Hematopoietic multipotent progenitor cell treated with erythropoietin and hydrocortisone succinate and interleukin-3 and kit ligand, for 15 days (in vitro differentiated cells): Measurements from ENCODE around the gene RAB9B.

Source experiments
- DNase-seq: peaks from one replicate; pipeline ENCODE4 v3.0.0-alpha.2; 2015; ENCODE audit warnings: low spot score

The RAB9B gene

DNA sequence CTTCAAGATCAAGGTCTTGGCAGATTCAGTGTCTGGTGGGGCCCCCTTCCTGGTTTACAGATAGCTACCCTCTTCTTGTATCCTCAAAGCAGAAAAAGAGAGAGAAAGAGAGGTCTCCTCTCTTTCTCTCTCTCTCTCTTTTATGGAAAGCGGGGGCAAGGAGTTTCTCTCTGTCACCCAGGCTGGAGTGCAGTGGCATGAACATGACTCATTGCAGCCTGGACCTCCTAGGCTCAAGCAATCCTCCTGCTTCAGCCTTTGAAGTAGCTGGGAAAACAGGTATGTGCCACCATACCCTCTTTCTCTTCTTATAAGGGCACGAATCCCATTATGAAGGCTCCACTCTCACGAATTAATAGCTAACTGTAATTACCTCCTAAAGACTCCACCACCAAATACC lies 20.2 kb downstream of the RAB9B start:
- no peak for DNase-seq

DNA sequence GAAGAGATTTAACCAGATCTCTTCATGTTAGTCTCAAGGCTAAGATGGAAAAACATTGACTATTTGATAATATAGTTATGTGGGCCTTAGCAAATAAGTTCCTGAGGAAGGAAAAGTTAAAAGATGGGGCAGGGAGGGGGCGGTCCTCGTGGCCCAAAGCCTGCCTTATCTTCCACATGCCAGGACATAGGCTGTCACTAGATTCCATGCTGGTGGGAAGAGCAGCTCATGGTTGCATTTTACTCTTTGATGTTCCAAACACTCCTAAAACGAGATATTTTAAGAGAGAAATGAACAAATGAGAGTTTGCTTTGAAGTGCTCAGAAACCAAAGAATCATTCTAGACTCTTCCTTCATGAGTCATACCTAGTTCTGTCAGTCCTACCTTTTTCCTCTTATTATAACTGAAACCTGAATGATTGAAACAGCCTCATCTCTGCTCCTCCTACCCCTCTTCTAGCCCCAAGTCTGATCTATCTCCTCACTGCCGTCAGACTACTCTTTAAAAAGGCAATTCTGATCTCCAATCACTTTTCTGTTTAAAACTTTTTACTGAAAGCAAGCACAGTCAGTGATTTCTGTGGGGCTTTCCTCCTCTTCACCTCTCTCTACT lies 25.1 kb downstream of the RAB9B start:
- no peak for DNase-seq

DNA sequence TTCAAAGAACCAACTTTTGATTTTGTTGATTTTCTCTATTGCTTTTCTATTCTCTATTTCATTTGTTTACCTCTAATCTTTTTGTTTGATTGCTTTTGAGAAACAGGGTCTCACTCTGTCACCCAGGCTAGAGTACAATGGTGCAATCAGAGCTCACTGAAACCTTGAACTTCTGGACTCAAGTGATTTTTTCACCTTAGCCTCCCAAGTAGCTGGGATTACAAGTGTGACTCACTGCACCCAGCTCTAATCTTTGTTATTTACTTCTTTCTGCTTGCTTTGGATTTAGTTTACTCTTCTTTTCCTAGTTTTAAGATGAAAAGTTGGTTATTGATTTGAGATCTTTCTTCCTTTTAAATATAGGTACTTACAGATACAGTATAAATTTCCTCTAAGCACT lies 26.2 kb downstream of the RAB9B start:
- no peak for DNase-seq

DNA sequence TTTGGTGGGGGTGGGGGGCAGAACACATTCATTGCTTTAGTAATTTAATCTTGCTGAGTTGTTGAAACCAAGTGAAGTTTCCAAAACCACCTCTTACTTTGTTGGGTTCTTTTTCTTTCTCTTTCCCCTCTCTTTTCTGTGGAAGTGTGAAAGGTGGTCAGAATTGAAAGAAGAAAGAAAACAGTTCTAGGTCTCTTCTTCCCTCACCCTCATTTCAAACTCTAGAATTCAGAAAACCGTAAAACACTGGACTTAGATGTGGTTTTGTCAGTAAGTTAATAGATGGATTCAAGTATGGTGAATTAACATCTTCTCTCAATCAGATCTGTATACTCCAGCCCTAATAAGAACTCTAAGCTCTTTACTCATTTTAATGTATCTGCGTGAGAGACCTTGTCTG lies 31.7 kb downstream of the RAB9B start:
- no peak for DNase-seq

DNA sequence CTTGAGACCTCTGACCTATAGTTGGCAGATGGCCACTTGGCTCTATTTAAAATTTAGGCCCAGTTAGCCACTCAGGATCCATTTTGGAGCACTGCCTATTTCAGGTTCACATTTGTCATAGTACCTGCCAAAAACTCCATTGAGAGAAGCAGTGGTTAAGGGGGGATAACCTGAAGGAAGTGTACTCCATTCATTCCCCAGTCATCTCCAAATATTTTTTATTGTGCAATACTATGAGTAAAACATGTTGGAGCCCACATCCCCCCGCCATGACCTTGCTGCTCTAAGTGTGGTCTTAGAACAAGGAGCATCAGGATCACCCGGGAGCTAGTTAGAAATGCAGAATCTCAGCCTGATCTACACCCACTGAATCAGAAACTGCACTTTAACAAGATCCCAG lies 34.4 kb downstream of the RAB9B start:
- no peak for DNase-seq

DNA sequence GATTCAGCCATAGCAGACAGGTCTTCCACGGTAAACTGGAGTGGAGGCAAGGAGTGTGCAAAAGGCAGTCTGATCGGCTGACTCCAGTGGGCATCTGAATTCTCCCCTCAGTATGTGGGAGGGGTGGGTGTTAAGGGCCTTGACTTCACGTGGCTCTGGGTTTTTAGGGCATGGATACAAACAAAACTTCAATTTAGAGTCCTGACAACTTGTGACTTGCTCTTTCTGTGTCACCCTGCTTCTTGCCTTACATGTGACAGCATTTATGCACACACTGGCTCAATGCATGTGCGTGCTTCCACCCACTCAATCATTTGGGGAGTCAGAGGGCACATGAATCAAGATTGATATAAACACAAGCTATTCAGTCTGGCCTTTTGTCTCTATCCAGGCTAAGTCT lies 37.9 kb downstream of the RAB9B start:
- no peak for DNase-seq

DNA sequence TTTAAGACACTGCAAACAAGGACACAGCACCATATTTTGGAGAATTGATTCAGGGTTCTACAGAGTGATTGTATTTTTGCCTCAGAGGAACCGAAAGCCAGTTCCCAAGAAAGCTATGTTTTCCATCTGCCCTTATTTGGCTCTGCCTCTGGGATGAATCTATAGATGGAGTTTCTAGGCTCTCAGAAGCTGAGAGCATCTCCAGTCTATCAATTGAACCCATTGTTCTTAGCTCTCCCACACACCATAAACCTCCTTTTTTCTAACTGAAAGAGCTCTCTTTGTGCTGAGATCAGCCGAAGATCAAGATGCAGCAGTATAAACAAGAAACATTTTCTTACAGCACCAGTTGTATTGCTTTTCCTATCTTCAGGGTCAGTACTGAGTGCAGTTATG lies 38.5 kb downstream of the RAB9B start:
- DNase-seq = no peak

DNA sequence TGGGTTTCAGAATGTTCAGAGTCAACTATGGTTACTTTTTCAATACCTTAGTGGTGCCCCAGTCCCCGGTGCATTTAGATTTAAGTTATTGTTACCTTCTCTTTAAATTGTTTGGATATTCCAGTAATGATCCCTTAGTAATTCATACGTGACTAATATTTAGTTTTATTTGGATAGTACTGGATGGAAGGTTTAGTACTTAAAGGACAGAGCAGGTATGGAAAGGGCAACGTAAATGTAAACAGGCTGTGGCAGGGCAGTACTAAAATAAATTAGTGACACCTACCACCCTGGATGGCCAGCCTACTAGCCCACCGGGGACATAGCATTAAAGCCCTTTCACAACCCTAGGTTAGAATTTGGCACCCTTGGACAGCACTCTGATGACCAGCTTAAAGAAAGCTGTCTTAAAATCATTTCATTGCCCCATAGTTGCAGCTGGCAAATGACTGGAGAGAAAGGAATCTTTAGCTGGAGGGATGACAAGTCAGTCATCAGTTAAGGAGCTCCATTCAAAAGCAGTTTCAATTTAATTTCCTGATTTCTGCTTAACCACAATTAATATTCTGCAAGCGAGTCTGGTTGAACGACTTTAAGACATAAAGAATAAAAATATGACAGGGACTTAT lies 39.0 kb downstream of the RAB9B start:
- DNase-seq = no peak

DNA sequence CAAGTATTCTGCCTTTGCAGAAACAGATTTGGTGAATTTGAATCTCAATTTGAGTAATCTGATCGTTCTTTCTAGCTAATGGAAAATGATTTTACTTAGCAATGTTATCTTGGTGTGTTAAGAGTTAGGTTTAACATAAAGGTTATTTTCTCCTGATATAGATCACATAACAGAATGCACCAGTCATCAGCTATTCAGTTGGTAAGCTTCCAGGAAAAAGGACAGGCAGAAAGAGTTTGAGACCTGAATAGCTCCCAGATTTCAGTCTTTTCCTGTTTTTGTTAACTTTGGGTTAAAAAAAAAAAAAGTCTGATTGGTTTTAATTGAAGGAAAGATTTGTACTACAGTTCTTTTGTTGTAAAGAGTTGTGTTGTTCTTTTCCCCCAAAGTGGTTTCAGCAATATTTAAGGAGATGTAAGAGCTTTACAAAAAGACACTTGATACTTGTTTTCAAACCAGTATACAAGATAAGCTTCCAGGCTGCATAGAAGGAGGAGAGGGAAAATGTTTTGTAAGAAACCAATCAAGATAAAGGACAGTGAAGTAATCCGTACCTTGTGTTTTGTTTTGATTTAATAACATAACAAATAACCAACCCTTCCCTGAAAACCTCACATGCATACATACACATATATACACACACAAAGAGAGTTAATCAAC lies 40.1 kb downstream of the RAB9B start:
- DNase-seq = no peak

DNA sequence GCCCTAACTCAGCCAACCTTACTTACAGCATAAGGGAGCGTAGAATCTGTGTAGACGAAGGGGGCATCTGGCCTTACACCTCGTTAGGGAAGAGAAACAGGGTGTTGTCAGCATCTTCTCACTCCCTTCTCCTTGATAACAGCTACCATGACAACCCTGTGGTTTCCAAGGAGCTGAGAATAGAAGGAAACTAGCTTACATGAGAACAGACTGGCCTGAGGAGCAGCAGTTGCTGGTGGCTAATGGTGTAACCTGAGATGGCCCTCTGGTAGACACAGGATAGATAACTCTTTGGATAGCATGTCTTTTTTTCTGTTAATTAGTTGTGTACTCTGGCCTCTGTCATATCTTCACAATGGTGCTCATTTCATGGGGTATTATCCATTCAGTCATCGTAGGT lies 40.8 kb downstream of the RAB9B start:
- no peak for DNase-seq

DNA sequence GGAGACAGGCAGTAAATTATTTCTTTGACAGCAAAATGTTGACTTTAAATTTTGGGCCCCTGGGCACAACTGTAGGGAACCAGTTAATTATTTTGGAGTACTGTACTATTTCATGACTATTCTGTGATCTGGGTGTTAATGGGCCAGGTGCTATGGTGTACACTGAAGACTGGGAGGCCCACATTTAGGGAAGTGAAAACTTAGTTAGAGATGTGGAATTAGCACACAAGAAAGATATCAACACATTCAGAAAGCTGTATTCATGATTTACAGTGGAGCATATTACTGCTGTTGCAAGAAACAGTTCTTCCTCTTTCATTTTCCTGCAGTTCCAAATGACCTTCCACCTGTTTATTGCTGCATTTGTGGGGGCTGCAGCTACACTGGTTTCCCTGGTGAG lies 43.1 kb downstream of the RAB9B start:
- DNase-seq = no peak

DNA sequence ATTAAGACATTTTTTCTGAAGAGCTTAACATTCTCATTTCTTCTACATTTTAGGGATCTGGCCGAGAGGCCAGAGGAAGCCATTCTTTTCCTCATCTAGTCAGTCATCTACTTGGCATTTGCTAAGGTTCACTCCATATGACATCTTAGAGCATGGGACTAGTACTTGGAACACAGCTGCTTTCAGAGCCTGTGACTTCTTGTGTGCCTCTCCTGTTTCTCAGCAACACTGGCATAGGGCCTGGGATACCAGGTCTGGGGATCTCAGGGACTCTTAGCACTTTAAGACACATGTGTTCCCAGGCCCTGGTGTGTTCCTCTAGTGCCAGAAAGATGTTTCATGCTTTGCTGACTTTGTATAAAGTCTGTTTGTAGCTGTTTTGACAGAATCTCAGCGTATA lies 48.1 kb downstream of the RAB9B start:
- DNase-seq = no peak

DNA sequence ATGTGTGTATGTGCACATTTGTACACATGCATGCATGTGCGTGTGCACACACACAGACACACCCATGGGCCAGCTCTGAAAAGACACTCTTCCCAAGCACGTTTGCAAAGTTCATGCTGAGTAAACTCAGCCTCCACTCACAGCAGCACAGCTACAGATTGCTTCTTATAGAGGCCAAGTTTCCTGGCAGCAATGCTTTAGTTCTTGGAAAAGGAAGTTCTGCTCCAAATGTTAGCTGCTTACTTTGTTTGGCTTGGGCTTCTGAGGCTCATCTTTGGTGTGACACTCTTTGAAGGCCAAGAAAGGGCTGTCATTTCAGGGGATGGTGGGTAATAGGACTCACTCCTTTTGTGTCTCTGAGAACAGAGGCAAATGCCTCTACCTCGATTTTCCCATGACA lies 48.9 kb downstream of the RAB9B start:
- DNase-seq = no peak

DNA sequence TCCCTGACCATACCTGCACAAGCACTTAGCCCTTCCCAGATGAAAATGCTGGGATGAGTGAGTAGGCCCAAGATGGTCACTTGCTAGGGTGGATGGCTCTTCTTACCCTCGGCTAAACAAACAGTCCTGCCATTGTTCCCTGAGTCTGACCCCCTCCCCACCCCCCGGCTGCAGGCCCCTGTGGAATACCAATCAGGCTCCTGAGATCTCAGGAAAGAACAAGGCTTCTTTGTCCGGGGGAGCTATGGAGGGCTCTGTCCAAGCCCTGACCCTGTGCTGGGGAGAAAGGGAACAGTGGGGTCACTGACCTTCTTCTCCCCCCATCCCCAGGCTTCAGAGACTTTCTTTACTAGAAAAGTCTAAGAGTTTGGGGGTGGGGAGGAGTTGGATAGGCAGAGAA lies 49.4 kb downstream of the RAB9B start:
- no peak for DNase-seq

DNA sequence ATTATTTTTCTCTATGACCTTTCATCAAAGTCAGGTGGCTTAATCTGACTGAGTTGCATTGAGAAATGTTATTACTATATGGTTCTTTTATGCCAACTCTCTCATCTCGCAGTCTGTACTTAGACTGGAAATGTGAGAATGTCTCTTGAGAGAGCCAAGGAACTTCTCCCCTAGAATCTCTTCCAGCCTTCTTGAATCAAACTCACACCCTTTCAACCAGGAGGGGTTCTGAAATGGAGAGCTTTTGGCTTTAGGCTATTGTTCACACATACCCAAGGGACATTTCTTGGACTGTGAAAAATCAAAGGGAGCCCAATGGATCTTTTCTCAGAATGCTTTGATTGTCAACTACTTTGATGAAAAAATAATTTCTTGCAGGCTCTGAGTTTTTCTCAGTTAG lies 50.4 kb downstream of the RAB9B start:
- no peak for DNase-seq

DNA sequence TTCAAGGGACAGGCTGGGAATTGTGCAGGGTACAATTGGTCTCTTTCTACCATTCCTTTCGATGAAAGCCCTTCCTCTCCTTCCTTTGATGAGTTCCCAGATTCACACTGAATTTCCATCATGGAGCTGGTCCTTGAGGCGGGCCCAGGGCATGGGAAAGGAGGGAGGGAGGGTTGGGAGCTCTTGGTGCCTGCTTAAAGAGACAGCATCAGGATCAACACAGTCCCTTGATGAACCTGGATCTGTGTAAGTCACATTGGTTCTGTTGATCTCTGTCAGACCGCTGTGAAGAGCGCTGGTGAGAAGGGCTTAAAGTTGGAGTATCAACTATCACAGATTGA lies 51.0 kb downstream of the RAB9B start:
- DNase-seq = no peak

DNA sequence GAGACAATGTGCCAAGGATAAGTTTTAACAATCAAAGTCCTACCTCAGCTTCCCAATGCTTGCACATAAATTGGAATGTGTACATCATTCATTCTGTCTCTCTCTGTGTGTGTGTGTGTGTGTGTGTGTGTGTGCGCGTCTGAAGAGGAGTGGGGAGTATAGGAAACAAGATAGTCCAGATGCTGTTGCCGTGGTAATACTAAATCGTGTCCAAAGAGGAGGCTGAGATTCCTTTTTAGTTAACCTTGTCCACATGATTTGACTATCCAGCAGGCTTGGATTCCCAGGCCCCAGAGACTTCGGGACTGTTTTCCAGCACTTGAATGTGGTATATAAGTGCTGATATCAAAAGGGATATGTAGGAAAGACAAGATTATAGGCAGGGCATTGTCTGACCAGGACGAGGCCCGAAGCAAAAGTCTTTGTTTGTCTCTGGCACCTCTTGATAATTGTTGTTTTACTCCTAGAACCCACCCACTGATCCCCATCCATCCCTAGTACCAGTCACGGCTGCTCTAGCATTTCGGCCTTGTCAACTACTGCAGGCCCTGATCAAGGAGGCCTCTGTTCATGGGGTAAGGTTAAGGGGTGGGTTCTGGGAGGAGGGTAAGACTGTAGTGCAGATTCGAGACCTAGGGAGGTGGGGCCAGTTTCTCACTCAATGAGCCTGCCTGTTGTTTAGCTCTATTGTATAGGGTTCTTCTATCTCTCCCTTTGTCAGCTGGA lies 51.6 kb downstream of the RAB9B start:
- no peak for DNase-seq

DNA sequence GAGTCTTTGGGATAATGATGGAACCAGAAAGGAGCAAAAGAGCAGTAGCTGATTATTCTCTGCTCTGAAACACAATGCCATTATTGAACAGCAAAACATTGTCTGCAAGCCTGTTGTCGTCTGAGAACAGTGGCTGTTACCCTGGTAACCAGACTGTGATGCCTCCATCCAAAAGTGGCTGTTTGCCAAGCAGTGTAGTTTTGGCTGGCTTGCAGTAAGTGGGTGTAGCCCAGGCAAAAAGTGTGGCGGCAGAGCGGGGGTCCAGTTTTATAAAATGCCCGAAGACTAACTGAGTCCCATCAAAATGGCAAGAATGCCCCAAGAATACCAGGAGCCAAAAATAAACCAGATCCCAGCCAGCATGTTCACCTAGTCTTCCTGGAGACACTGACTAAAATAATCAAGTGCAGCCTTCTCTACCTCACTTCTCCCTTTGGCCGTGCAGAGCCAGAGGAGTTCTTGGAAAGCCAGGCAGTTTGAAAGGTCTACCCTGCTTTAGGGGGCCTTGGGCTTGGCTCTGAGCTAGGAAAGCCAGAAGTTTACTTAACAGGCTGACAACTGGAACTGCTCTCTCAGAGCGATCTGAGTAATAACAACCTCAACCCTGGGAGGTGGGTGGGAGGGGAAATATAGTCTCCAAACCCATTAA lies 52.8 kb downstream of the RAB9B start:
- no peak for DNase-seq

DNA sequence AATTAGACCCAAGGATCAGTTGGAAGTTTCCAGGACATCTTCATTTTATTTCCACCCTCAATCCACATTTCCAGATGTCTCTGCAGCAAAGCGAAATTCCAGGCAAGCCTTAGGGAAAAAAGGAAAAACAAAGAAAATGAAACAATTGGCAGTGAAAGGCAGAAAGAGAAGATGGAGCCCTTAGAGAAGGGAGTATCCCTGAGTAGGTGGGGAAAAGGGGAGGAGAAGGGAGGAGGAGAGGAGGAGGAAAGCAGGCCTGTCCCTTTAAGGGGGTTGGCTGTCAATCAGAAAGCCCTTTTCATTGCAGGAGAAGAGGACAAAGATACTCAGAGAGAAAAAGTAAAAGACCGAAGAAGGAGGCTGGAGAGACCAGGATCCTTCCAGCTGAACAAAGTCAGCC lies 55.5 kb downstream of the RAB9B start, which contains the start of gene PLP1:
PLP1 (plus strand) TSS at position 295 of the 400 bp plus-strand sequence. CDS start 156 bp downstream, outside the sequence.
- DNase-seq = no peak

DNA sequence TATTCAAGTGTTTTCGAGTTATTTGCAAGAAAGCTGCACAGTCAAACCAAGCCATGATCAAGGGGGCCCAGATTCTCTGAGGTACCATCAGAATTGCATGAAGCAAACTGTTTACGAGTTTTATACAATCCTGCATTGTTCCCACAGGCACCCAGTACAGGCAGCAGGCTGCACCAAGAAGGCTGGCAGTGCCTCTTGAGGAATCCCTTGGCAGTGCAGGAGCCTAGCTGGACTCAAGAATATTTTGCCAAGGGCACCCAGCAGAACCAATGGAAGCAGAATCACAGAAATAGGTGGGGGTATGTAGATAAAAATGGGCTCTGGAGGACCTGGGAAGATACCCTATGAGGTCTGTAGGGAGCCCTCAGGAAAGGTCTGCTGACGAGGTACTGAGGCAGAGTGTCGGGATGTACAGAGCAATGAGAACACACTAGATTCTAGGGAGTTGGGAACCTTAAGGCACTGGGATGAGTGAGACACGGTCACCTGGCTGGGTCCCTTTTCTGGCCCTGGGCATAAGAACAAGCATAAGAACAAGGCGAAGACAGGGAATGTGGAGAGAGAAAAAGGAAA lies 57.9 kb downstream of the RAB9B start:
- no peak for DNase-seq

DNA sequence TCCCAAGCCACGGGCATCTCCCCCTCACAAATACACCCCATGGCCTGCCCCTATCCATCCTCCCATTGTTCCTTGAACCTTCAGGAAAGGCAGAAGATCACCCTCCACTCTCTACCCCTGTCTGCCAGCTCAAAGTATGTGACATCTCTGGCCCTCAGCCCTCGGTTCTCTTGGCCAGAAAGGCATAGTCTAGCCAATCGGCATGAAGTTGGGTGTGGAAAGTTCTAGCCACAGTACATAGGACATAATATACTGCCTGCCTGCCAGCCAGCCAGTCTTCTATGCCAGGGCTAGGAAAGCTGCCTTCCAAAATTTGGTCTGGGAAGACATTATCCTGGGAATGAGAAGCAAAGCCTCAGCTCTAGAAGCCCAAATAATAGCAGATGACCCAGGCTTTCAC lies 58.6 kb downstream of the RAB9B start:
- DNase-seq = no peak
